Pancreas (tissue), 10 donors: ENCODE data around the gene ACOXL. TPM values are rescaled to one million over a fixed set of nuclear protein-coding genes. Genes with fewer than 3 reads are reported as not detected.

Source experiments
- ATAC-seq, 4 donors: fragments of 200-7000 bp; cut with Tn5 transposase; one replicate each; pipeline versions ENCODE4 v1.8.0 to v1.9.1; 2020; ENCODE audit warnings: mild to moderate bottlenecking in 4 of 4, moderate library complexity in 4 of 4
- DNase-seq, 6 donors: peaks; one replicate each; pipeline ENCODE4 v3.0.0-alpha.2; 2020
- FAIRE-seq: peaks from 2 replicates; lab custom pipeline; 2012; peaks lifted over from hg19 to GRCh38; lab: Jason Lieb, UNC
- H3K27ac ChIP-seq, 4 donors: fragments of 200-600 bp; sonication (generic); 1 replicate in 3 of 4; 2 replicates in 1 of 4; pipeline versions ENCODE4 v1.5.0 to v1.8.0; 2020
- H3K27me3 ChIP-seq, 4 donors: fragments of 200-600 bp; one replicate each; pipeline ENCODE4 v1.8.0; 2021
- H3K36me3 ChIP-seq, 3 donors: fragments of 200-600 bp; sonication (generic) in 1 of 3; one replicate each; pipeline versions ENCODE4 v1.5.0 to v1.8.0; 2020 to 2021
- H3K4me1 ChIP-seq, 3 donors: fragments of 200-600 bp; one replicate each; pipeline ENCODE4 v1.8.0; 2021
- H3K4me3 ChIP-seq, 4 donors: fragments of 200-600 bp; sonication (generic) in 2 of 4; one replicate each; pipeline versions ENCODE4 v1.5.0 to v1.8.0; 2020 to 2021
- H3K9me3 ChIP-seq, 4 donors: fragments of 200-600 bp; one replicate each; pipeline ENCODE4 v1.8.0; 2021
- CTCF ChIP-seq, 4 donors: fragments of 200-600 bp; sonication (generic) in 3 of 4; IDR thresholded peaks; one replicate each; pipeline versions ENCODE4 v1.5.0 to v1.8.0; 2021; ENCODE audit warnings: antibody characterized with exemption in 4 of 4
- WGBS, 2 donors: extraction: QIAGEN DNeasy Blood & Tissue Kit; methylation state at CpG; one replicate each; pipeline ENCODE4 v1.1.7; 2013; 5-methylcytosine and 5-hydroxymethylcytosine counted together
- intact Hi-C, 3 donors: fragments of 100-400 bp; cut with DNase I; formaldehyde crosslinking; loops; one replicate each; pipeline versions ENCODE4 v1.11.1 to v1.14.2; 2022
- polyA plus RNA-seq, 2 donors: library from polyadenylated mRNA; stranded (reverse); fragments of 200-250 nt; gene quantifications; one replicate each; pipeline ENCODE4 v1.2.3, GENCODE V29; 2013
- total RNA-seq, 6 donors: library from RNA; stranded (reverse); fragmentation: NEBNext Ultra II Directional in 4 of 6; extraction: Animal tissue kit (Norgen Biotek cat#: 25700) in 4 of 6; gene quantifications; one replicate each; pipeline versions ENCODE4 v1.2.1 to v1.2.4, GENCODE V29; 2021 to 2023
- donor health status: healthy with polysubstance abuse.
- donor health status: DM: no; HTN: no; CAD: no; lungs with moderate emphysema.
- donor health status: DM: no; HTN: no; CAD: no.
- donor health status: control.
- donor health status: control.
- donor health status: Bipolar disorder and iron deficiency.
- donor health status: DM: yes; HTN: yes; CAD: no.
- donor health status: DM: no; HTN: no; CAD: no.
- donor health status: DM: no; HTN: no; CAD: no.
- donor health status: DM: yes; HTN: yes; CAD: no.

ACOXL gene
- total and polyA plus RNA-seq, 8 donors: 0.06 to 0.75 (median 0.21) TPM; not detected in 2

GRCh38 chr2:111058264-111058663 is 325.9 kb downstream of the ACOXL start:
- FAIRE-seq (no peak), ATAC-seq (no peak), DNase-seq (no peak)
- Histone ChIP-seq H3K9me3 (no peaks in the 10 kb centered on the region), H3K4me1 (no peaks in the 10 kb centered on the region), H3K27me3 (no peaks in the 10 kb centered on the region), H3K27ac (no peak overlapping the region), H3K36me3 (no peaks in the 10 kb centered on the region), H3K4me3 (no peak overlapping the region)
- intact Hi-C loops: no loop called here
- TF ChIP-seq CTCF (IDR thresholded peaks at IDR 0.05): no peak
- WGBS, 2 donors: 62 to 69% methylated on average over 5 of the region's 5 CpGs

- no peak for ATAC-seq
- TF ChIP-seq CTCF (IDR thresholded peaks at IDR 0.05): no peak
- H3K4me1 ChIP-seq: no peaks in the 10 kb centered on the region
- no peaks in the 10 kb centered on the region for H3K27me3 ChIP-seq
- intact Hi-C loops: no loop called here
- FAIRE-seq: no peak
- no peak for DNase-seq
- H3K27ac ChIP-seq: no peak overlapping the region
- no peaks in the 10 kb centered on the region for H3K36me3 ChIP-seq
- no peaks in the 10 kb centered on the region for H3K9me3 ChIP-seq
- no peak overlapping the region for H3K4me3 ChIP-seq
- 74 to 89% methylated on average over 1 of the region's 1 CpG for WGBS, 2 donors
Measured at GRCh38 chr2:111061191-111061590, 328.8 kb downstream of the ACOXL start.

GRCh38 chr2:111062417-111062816 is 330.0 kb downstream of the ACOXL start:
- DNase-seq (no peak), ATAC-seq (no peak), FAIRE-seq (no peak)
- H3K27ac ChIP-seq: no peak overlapping the region
- no peak for TF ChIP-seq CTCF (IDR thresholded peaks at IDR 0.05)
- H3K36me3 ChIP-seq: no peaks in the 10 kb centered on the region
- no peaks in the 10 kb centered on the region for H3K9me3 ChIP-seq
- no peaks in the 10 kb centered on the region for H3K4me1 ChIP-seq
- intact Hi-C loops: no loop called here
- H3K27me3 ChIP-seq: no peaks in the 10 kb centered on the region
- H3K4me3 ChIP-seq: no peak overlapping the region
- WGBS, 2 donors: 59 to 60% methylated on average over 2 of the region's 2 CpGs

GRCh38 chr2:111066062-111066593 is 333.8 kb downstream of the ACOXL start:
- TF ChIP-seq CTCF (IDR thresholded peaks at IDR 0.05): no peak
- 79 to 84% methylated on average over 2 of the region's 2 CpGs for WGBS, 2 donors
- no peaks in the 10 kb centered on the region for H3K4me1 ChIP-seq
- H3K36me3 ChIP-seq: no peaks in the 10 kb centered on the region
- intact Hi-C loops: no loop called here
- ATAC-seq (no peak), FAIRE-seq (no peak), DNase-seq (no peak)
- H3K9me3 ChIP-seq: no peaks in the 10 kb centered on the region
- no peak overlapping the region for H3K4me3 ChIP-seq
- no peak overlapping the region for H3K27ac ChIP-seq
- H3K27me3 ChIP-seq: no peaks in the 10 kb centered on the region

GRCh38 chr2:111068435-111069058 is 336.2 kb downstream of the ACOXL start:
- Histone ChIP-seq H3K9me3 (no peaks in the 10 kb centered on the region), H3K4me1 (no peaks in the 10 kb centered on the region), H3K36me3 (no peaks in the 10 kb centered on the region), H3K4me3 (no peak overlapping the region), H3K27me3 (no peaks in the 10 kb centered on the region), H3K27ac (peak overlapping the region in 1 of 4 donors; percentile 44)
- intact Hi-C loops: no loop called here
- no peak for TF ChIP-seq CTCF (IDR thresholded peaks at IDR 0.05)
- DNase-seq (peak in 2 of 6 donors; percentile 12 to 45), FAIRE-seq (no peak), ATAC-seq (peak; percentile 58 to 83 (median 77))
- 44 to 49% methylated on average over 4 of the region's 4 CpGs for WGBS, 2 donors
